Stimulated activated CD8-positive, alpha-beta memory T cell treated with anti-CD3 and anti-CD28 coated beads, Interleukin-15, amount 100 ng/mL, for 24 hours (primary cell): Measurements from ENCODE around the gene NPFF.

ENCODE experiments used
- DNase-seq: peaks from one replicate; pipeline ENCODE4 v3.0.0-alpha.2; 2020; ENCODE audit warnings: low read depth

Gene NPFF

GRCh38 chr12:53513712-53514410 lies 6.6 kb upstream of the NPFF start:
- DNase-seq: no peak

GRCh38 chr12:53510181-53510812 lies 3.0 kb upstream of the NPFF start:
- DNase-seq: no peak

GRCh38 chr12:53508534-53509170 lies 1.4 kb upstream of the NPFF start:
- peak; percentile 53 for DNase-seq

GRCh38 chr12:53507603-53507885 lies 260 bp upstream of the NPFF start:
- DNase-seq: no peak

DNA sequence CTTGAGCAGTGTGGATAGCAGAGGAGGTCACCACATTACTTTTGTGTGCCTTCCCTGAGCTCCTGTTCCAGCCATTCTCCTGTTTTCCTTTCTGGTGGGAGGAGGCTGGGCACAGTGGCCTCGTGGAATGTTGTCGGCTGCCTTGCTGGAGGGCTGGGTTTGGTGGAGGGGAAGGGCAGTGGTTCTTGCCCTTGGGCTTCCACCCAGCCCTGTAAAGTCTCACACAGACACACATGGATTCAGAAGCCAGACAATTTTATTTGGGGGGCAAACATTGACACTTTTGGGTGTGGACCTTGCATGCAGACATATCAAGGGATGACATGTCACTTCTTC lies 866 bp downstream of the NPFF start:
- DNase-seq: no peak

DNA sequence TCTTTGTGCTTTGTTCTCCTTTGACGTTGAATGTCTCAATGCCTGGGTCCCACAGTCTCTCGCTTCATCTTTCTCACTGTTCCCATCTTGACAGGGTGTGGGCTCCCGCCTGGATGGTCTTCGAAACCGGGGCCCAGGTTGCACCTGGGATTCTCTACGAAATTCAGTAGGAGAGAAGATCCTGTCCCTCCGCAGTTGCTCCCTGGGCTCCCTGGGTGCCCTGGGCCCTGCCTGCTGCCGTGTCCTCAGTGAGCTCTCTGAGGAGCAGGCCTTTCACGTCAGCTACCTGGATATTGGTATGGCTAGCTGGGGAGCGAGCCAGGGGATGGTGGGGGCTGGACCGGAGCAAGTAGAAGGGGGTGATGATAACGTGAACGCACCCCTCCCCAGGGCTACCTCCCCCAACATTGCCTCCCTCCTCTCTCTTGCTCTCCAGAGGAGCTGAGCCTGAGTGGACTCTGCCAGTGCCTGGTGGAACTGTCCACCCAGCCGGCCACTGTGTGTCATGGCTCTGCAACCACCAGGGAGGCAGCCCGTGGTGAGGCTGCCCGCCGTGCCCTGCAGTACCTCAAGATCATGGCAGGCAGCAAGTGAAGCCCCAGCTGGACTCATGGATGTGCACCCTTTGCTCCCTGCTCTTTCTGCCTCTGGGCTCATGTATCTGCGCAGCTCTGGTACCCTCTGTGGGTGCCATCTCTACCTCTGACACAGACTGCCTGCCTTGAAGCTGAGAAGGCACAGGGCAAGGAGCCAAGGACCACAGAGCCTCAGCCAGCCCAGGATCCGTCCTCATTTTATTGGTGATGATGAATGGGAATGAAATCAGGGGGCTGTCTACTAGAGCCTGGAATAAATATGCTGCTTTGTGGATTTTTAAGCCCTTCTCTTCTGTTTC lies 1.5 kb downstream of the NPFF start:
- no peak for DNase-seq

DNA sequence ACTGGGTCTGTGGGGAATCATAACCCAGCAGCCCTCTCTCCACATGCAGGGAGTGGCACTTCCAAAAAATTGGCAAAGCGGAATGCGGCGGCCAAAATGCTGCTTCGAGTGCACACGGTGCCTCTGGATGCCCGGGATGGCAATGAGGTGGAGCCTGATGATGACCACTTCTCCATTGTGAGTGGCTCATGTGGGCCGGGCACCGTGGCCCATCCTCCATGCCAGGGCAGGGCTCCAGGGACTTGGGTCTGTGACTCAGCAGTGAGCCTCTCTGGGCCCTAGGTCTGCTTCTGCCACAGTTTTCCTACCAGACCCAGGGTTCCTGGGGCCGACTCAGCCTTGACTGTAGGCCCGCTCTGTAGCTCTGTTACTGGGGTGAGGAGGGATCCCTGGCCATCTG lies 2.2 kb downstream of the NPFF start:
- DNase-seq: no peak

- no peak for DNase-seq
Observed at GRCh38 chr12:53504004-53504920, 3.0 kb downstream of the NPFF start.

DNA sequence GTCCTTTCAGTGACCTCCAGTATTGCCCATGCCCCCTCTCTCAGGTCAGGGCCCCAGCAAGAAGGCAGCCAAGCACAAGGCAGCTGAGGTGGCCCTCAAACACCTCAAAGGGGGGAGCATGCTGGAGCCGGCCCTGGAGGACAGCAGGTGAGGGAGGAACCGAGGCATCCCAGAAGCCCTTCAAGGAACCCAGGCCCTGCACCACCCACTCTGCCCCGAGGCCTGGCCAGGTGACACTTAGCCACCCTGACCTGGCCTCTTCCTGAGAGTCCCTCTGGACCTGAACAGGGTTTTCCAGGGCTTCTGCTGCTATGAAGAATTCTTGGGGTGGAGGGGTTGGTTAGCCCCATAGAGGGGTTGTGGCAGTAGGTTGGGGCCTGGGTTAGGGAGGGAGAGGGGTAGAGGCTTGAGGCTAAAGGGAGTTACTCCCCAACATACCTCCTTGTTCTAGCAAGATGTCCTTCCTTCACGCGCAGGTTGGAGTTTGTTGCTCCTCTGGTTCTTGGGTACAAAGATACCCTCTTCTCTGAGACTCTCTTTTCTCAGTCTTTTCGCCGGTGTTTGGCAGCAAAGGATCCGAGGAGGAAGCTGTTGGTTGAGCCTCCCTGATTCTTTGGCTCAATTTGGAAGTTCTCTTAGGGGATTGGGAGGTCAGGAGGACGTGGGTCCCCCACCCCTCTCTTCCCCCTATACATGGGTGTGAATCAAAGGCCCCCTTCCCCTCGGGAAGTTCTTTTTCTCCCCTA lies 4.1 kb downstream of the NPFF start:
- no peak for DNase-seq

DNA sequence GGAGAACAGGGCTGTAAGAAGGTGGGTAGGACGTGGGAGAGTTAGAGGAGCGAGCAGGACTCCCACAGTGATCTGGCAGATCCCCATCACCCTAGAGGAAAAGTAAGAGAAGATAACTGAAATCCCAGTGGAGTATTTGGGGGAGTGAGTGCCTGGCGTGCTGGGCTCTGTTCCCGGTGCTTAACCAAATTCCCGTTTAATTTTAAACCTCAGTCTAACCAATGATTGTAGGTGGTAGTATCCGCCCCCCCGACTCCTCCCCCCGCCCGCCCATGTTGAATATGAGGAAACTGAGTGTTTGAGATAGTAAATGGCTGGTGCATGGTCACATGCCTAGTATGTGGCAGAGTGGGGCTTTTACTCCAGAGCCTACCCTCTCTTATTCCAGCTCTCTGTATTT lies 5.0 kb downstream of the NPFF start:
- DNase-seq: no peak

GRCh38 chr12:53501615-53502181 lies 5.6 kb downstream of the NPFF start:
- no peak for DNase-seq

DNA sequence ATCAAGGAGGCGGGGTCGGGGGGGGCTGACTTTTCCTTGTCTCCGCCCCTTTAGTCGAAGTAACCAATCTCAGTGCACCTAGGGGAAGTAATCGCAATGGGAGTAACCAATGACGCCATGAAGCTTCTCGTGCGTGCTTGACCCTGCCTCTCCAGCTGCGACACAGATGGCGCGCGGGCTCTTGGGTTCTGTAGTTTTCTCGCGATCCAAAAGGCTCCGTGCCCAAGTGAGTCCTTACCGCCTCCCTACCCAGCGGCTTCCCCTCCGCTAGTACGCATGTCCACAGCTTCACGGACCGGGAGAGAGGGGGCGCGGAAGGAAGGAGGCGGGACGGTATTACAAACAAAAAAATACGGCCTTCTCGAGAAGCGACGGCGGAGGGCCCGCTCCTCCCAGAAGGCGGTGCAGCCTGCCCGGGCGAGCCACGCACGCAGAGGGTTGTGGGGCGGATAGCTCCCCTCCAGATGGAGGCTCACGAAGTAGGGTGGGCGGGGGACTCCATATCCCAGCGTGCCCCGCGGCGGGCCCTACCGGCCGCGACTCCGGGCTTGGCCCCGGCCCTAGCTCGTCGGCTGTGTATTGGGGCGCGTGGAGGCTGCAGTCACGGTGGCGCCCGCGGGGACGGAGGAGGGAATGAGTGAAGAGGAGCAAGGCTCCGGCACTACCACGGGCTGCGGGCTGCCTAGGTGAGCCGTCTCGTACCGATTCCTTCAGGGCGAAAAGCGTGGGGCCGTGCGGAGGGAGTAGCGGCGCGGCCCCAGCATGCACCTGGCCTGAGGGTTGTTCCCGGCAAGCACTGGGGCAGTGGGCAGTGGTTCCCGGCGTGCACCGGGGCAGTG lies 6.3 kb downstream of the NPFF start, which contains the start of gene TARBP2:
TARBP2 (plus strand) TSS at position 508 of the 839 bp plus-strand sequence; CDS start at position 634, 126 bp downstream.
- peak; percentile 84 for DNase-seq

- DNase-seq: no peak
Observed at GRCh38 chr12:53500142-53500775, 7.0 kb downstream of the NPFF start.

DNA sequence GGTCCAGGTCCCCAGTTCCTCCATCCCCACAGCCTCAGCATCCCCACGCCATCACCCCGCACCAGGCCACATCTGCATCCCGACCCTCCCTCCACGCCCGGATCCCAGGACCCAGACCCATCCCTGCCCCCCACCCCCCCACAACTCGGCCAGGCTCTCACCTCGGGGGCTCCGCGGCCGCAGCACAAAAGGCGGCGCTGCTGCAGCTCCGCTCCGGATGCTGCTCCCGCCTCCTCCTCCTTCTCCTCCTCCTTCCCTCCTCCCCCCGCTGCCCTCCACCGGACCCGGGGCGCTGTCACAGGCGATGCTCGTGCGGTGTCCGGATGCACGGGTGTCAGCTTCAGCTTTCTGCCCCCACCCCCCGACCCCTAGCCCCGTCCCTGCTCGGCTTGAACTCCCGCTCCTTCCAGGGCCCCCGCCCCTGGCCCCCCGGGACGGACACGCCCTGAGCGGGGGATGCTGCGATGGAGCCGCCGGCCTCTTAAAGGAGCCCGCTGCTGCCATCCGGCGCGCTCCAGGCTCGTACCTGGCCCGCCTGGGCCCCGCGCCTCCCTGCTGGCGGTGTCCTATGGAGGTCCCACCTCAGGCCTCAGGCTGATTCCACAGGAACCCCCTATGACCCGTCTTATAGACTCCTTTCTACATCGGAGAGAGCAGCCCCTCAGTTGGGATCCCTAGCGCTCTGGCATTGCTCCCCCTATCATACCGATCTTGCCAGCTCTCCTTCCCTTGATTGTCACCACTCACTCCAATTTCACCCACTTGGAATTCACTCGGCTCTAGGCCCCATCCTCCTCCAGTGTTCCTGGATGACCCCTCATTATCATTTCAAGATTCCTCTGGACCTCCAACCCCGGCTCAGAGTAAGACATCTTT lies 7.8 kb downstream of the NPFF start, which contains the start of gene MAP3K12:
MAP3K12 (minus strand) TSS at position 193 of the 876 bp plus-strand sequence. CDS start 12,067 bp downstream, outside the sequence.
- no peak for DNase-seq

DNA sequence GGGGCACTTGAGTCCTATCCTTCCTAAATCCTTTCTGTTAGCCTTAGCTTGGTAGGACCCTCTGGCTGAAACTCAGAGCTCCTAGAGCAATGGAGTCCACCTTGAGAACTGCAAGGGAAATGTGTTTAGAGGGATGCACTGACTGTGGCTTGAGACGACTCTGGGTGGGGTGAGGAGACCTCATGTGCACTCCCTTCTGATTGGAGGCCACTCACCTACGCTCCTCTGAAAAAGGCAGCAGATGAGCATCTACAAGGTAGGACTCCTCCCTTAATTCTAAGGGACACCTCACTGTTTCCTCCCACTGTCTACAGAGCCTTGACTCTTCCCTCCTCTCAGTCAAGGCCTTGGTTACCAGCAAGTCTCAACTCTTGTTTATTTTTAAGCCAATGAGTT lies 9.1 kb downstream of the NPFF start:
- DNase-seq: no peak

DNA sequence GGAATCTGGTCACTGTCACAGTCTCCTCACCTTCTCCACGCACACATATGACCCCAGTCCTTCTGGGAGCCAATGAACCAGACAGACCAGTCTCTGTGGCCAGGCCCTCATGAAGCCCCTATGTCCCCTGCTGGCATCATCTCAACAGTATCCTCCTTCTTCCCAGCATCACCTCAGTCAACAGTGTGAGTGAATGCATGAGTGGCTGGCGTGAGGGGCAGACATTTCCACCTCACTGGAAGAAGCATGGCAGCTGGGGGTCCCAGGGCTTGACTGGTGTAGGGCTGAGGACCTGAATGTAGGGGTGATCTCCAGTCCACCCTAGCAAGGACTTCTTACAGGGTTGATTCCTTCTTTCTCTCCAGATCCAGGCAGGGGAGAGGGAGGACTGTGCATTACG lies 9.8 kb downstream of the NPFF start:
- no peak for DNase-seq

DNA sequence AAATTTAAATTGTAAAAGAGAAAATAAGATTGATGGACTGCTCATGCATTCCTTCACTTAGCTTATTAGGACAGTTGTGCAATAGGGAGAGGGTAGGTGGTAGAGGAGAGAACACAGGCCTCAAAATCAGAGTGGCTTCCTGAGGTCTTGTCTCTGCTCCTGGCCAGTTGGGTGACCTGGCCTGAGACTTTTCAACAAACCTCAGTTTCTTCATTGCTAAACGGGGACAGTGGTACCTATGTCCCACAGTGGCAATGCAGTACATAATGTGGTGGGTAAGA lies 10.6 kb downstream of the NPFF start:
- no peak for DNase-seq
